Neural cell (in vitro differentiated cells): ENCODE data around the gene DMBT1.

ENCODE experiments used
- EP300 ChIP-seq: fragments of 450-650 bp; conservative IDR thresholded peaks from 2 replicates; pipeline ENCODE4 v1.6.1; 2014; ENCODE audit warnings: antibody characterized with exemption, mild to moderate bottlenecking, moderate library complexity; ENCODE audit not compliant: poor library complexity, severe bottlenecking
- EZH2 ChIP-seq: fragments of 200-600, 300-800 bp; shearing (Covaris generic), sonication (generic); IDR thresholded peaks from 2 replicates; pipeline ENCODE4 v1.6.1; 2014; ENCODE audit warnings: antibody characterized with exemption, low read length, borderline replicate concordance, mild to moderate bottlenecking; ENCODE audit not compliant: insufficient read depth, poor library complexity, severe bottlenecking
- MXI1 ChIP-seq: fragments of 450-650 bp; conservative IDR thresholded peaks from 2 replicates; pipeline ENCODE4 v1.6.1; 2014; ENCODE audit warnings: antibody characterized with exemption, mild to moderate bottlenecking; ENCODE audit not compliant: poor library complexity, severe bottlenecking
- RAD21 ChIP-seq: fragments of 450-650 bp; conservative IDR thresholded peaks from 2 replicates; pipeline ENCODE4 v1.6.1; 2014; ENCODE audit warnings: antibody characterized with exemption, mild to moderate bottlenecking, moderate library complexity
- TAF1 ChIP-seq: IDR thresholded peaks from 2 replicates; pipeline ENCODE4 v1.6.1; 2012; ENCODE audit warnings: low read depth
- TF ChIP-seq, protein P1 (sequence below): fragments of 450-650 bp; IDR thresholded peaks from 2 replicates; pipeline ENCODE4 v1.5.1; 2014; ENCODE audit warnings: antibody characterized with exemption, mild to moderate bottlenecking, moderate library complexity; ENCODE audit not compliant: poor library complexity, severe bottlenecking
- TF ChIP-seq, protein P2 (sequence below): IDR thresholded peaks from 2 replicates; pipeline ENCODE4 v1.6.1; 2012; ENCODE audit warnings: borderline replicate concordance

DNA sequence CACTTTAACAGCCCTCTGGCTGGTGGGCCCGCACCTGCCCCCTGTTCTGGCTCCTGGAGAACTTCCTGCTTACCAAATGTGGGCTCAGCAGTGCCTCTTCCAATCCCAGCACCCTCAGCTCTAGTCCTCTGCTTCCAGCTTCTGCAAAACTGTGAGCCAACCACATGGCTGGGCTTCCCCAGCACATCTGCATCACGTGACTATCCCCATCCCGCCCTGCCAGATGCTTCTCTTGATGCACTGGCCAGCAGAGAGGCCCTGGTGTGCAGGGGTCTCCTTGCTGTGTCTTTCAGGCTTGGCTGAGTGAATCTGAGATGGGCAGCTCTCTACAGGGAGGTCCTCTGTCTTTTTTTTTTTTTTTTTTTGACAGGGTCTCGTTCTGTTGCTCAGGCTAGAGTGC is 43.8 kb upstream of the DMBT1 start:
- TF ChIP-seq, protein P1, sequence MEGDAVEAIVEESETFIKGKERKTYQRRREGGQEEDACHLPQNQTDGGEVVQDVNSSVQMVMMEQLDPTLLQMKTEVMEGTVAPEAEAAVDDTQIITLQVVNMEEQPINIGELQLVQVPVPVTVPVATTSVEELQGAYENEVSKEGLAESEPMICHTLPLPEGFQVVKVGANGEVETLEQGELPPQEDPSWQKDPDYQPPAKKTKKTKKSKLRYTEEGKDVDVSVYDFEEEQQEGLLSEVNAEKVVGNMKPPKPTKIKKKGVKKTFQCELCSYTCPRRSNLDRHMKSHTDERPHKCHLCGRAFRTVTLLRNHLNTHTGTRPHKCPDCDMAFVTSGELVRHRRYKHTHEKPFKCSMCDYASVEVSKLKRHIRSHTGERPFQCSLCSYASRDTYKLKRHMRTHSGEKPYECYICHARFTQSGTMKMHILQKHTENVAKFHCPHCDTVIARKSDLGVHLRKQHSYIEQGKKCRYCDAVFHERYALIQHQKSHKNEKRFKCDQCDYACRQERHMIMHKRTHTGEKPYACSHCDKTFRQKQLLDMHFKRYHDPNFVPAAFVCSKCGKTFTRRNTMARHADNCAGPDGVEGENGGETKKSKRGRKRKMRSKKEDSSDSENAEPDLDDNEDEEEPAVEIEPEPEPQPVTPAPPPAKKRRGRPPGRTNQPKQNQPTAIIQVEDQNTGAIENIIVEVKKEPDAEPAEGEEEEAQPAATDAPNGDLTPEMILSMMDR: no peak
- TF ChIP-seq MXI1 (no peak), TAF1 (no peak), EZH2 (no peak), EP300 (no peak), RAD21 (no peak)
- TF ChIP-seq, protein P2, sequence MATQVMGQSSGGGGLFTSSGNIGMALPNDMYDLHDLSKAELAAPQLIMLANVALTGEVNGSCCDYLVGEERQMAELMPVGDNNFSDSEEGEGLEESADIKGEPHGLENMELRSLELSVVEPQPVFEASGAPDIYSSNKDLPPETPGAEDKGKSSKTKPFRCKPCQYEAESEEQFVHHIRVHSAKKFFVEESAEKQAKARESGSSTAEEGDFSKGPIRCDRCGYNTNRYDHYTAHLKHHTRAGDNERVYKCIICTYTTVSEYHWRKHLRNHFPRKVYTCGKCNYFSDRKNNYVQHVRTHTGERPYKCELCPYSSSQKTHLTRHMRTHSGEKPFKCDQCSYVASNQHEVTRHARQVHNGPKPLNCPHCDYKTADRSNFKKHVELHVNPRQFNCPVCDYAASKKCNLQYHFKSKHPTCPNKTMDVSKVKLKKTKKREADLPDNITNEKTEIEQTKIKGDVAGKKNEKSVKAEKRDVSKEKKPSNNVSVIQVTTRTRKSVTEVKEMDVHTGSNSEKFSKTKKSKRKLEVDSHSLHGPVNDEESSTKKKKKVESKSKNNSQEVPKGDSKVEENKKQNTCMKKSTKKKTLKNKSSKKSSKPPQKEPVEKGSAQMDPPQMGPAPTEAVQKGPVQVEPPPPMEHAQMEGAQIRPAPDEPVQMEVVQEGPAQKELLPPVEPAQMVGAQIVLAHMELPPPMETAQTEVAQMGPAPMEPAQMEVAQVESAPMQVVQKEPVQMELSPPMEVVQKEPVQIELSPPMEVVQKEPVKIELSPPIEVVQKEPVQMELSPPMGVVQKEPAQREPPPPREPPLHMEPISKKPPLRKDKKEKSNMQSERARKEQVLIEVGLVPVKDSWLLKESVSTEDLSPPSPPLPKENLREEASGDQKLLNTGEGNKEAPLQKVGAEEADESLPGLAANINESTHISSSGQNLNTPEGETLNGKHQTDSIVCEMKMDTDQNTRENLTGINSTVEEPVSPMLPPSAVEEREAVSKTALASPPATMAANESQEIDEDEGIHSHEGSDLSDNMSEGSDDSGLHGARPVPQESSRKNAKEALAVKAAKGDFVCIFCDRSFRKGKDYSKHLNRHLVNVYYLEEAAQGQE: no peak
